ENCODE data around the gene SPINT1.

Gene SPINT1

GRCh38 chr15:40877694-40878093 is 33.8 kb downstream of the SPINT1 start:
- H3K4me1 Mint-ChIP-seq, result peaks cover 5% of the 10 kb centered on the region
- peaks cover 22% of the 10 kb centered on the region for H3K27me3 Mint-ChIP-seq (ENCODE audit: low read depth)
- no peak for TF ChIP-seq CTCF (IDR thresholded peaks at IDR 0.05; ENCODE audit: unreplicated experiment in 3 of 3)
- H3K36me3 Mint-ChIP-seq (ENCODE audit: low read depth), result no peaks in the 10 kb centered on the region
- no peaks in the 10 kb centered on the region for H3K9me3 Mint-ChIP-seq
- H3K4me3 Mint-ChIP-seq, result no peak overlapping the region
- H3K27ac Mint-ChIP-seq, result no peak overlapping the region

- TF ChIP-seq CTCF (IDR thresholded peaks at IDR 0.05; ENCODE audit: unreplicated experiment in 3 of 3), result no peak
- Mint-ChIP-seq H3K9me3 (no peaks in the 10 kb centered on the region), H3K4me1 (peaks cover 5% of the 10 kb centered on the region), H3K4me3 (no peak overlapping the region), H3K27me3 (ENCODE audit: low read depth) (peaks cover 22% of the 10 kb centered on the region), H3K36me3 (ENCODE audit: low read depth) (no peaks in the 10 kb centered on the region), H3K27ac (no peak overlapping the region)
Observed at GRCh38 chr15:40878785-40879184, 34.9 kb downstream of the SPINT1 start.

GRCh38 chr15:40879609-40880008 is 35.8 kb downstream of the SPINT1 start:
- H3K36me3 Mint-ChIP-seq (ENCODE audit: low read depth), result no peaks in the 10 kb centered on the region
- no peak overlapping the region for H3K27ac Mint-ChIP-seq
- peaks cover 16% of the 10 kb centered on the region for H3K27me3 Mint-ChIP-seq (ENCODE audit: low read depth)
- no peak for TF ChIP-seq CTCF (IDR thresholded peaks at IDR 0.05; ENCODE audit: unreplicated experiment in 3 of 3)
- no peaks in the 10 kb centered on the region for H3K4me1 Mint-ChIP-seq
- H3K4me3 Mint-ChIP-seq, result no peak overlapping the region
- H3K9me3 Mint-ChIP-seq, result no peaks in the 10 kb centered on the region

GRCh38 chr15:40881351-40881750 is 37.5 kb downstream of the SPINT1 start:
- peaks cover 10% of the 10 kb centered on the region for H3K27me3 Mint-ChIP-seq (ENCODE audit: low read depth)
- H3K27ac Mint-ChIP-seq, result no peak overlapping the region
- no peak overlapping the region for H3K4me3 Mint-ChIP-seq
- H3K36me3 Mint-ChIP-seq (ENCODE audit: low read depth), result no peaks in the 10 kb centered on the region
- no peaks in the 10 kb centered on the region for H3K4me1 Mint-ChIP-seq
- no peak for TF ChIP-seq CTCF (IDR thresholded peaks at IDR 0.05; ENCODE audit: unreplicated experiment in 3 of 3)
- H3K9me3 Mint-ChIP-seq, result no peaks in the 10 kb centered on the region

- H3K4me1 Mint-ChIP-seq, result no peaks in the 10 kb centered on the region
- no peak for TF ChIP-seq CTCF (IDR thresholded peaks at IDR 0.05; ENCODE audit: unreplicated experiment in 3 of 3)
- no peak overlapping the region for H3K4me3 Mint-ChIP-seq
- peaks cover under 1% of the 10 kb centered on the region for H3K27me3 Mint-ChIP-seq (ENCODE audit: low read depth)
- H3K36me3 Mint-ChIP-seq (ENCODE audit: low read depth), result no peaks in the 10 kb centered on the region
- H3K9me3 Mint-ChIP-seq, result no peaks in the 10 kb centered on the region
- no peak overlapping the region for H3K27ac Mint-ChIP-seq
Observed at GRCh38 chr15:40886586-40886985, 42.7 kb downstream of the SPINT1 start.

- no peak overlapping the region for H3K4me3 Mint-ChIP-seq
- H3K27me3 Mint-ChIP-seq (ENCODE audit: low read depth), result peaks cover 18% of the 10 kb centered on the region
- TF ChIP-seq CTCF (IDR thresholded peaks at IDR 0.05; ENCODE audit: unreplicated experiment in 3 of 3), result no peak
- H3K4me1 Mint-ChIP-seq, result peaks cover 7% of the 10 kb centered on the region
- H3K9me3 Mint-ChIP-seq, result no peaks in the 10 kb centered on the region
- no peak overlapping the region for H3K27ac Mint-ChIP-seq
- no peaks in the 10 kb centered on the region for H3K36me3 Mint-ChIP-seq (ENCODE audit: low read depth)
Observed at GRCh38 chr15:40889112-40889511, 45.3 kb downstream of the SPINT1 start.

Measured in nephron (organoid).